Dendritic cell treated with granulocyte-macrophage colony-stimulating factor and Interleukin-4, amounts not matched to agents 40 ng/mL and 50 ng/mL, for 4 days (primary cell): Measurements from ENCODE around the gene PIK3CA.
"Not testable (repeated sequence)": the region's sequence is repeated elsewhere in the genome, so short reads cannot be mapped to it uniquely, and the experiment has no call there.

ENCODE experiments used
- H3K27ac Mint-ChIP-seq: one replicate; pipeline ENCODE4 v1.8.0; 2022; ENCODE audit warnings: mild to moderate bottlenecking, mixed read lengths
- H3K27me3 Mint-ChIP-seq: one replicate; pipeline ENCODE4 v1.8.0; 2022; ENCODE audit warnings: mild to moderate bottlenecking, mixed read lengths
- H3K36me3 Mint-ChIP-seq: one replicate; pipeline ENCODE4 v1.8.0; 2022; ENCODE audit warnings: low read depth, mixed read lengths
- H3K4me1 Mint-ChIP-seq: one replicate; pipeline ENCODE4 v1.8.0; 2022; ENCODE audit warnings: low read depth, mixed read lengths
- H3K4me3 Mint-ChIP-seq: one replicate; pipeline ENCODE4 v1.8.0; 2022; ENCODE audit warnings: mild to moderate bottlenecking, moderate library complexity, mixed read lengths
- H3K9me3 Mint-ChIP-seq: one replicate; pipeline ENCODE4 v1.8.0; 2022; ENCODE audit warnings: mixed read lengths
- intact Hi-C: fragments of 100-400 bp; cut with micrococcal nuclease; formaldehyde crosslinking; loops from one replicate; pipeline ENCODE4 v1.15.0; 2022

Gene PIK3CA

DNA sequence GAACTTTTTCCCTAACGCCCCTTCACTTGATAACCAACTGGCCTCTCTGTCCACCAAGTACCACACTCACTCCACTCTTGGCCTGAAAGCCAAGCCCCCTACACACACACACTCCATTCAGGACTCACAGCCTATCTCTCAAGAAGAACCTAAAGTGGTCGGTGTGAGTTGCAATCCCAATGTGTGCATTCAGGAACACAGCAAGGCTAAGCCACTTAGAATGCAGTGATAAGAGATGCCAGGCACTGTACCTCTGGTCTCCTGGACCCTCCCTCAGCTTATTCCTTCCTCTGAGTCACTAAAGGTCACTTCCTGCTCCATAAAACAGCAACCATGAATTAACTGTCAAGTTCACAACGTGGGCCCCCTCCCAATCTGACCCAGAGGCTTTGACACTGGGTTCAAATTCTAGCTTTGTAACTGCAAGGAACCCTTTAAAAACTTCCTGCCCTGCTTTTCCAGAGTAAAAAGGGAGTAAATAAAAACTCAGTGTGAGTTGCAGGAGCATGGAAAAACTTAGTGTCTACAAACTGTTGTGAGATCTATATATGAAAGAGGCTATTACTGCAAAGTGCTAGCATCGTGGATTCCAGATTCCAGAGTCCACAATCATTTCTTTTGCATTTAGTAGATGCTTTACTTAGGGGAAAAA is 120.4 kb downstream of the PIK3CA start:
- Mint-ChIP-seq H3K27ac (no peak overlapping the region), H3K36me3 (no peaks in the 10 kb centered on the region), H3K9me3 (no peaks in the 10 kb centered on the region), H3K27me3 (peaks cover 6% of the 10 kb centered on the region), H3K4me3 (no peak overlapping the region), H3K4me1 (no peaks in the 10 kb centered on the region)
- intact Hi-C loops = no loop called here

DNA sequence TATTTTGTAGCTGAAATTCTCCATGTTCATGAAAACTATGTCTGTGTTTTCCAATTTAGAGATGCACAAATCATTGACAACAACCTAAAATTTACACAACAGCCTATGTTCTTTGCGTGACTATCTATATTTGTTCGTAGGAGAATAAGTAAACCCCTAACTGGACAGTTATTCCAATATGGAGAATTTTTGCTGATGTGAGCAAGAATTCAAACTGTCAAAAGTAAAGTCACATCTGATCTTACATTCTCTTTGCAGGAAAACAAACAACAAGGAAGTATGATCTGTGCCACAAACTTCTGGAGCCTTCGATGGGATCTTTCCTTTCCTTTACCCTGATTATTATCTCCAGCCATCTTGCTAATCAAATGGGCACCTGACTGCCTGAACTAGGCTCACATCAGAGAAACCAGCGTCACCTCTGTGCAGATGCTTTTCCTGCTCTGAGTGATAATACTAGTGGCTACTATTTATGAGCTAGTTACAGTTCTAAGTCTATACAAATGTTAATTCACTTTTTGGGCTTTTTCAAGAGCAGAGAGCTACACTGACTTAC is 121.1 kb downstream of the PIK3CA start:
- no peak overlapping the region for H3K27ac Mint-ChIP-seq
- no peaks in the 10 kb centered on the region for H3K4me1 Mint-ChIP-seq
- intact Hi-C loops = no loop called here

DNA sequence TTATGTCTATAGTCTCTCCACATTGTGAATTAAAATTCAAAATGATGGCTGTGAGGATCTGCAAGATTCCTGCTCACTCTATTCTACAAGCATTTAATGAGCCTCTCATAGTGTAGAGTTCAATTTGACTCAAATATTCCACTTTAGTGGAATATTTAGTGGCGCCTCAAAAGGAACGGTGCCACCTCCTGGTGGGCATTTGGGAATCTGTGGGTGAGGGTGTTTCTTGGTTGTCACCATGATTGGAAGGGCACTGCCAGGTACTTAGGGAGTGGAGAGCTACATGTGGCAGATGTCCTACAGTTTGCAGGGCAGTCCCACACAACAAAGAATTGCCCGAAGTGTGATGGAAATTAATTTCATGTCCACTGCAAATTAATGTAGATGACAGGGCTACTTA is 124.2 kb downstream of the PIK3CA start:
- Mint-ChIP-seq H3K9me3 (no peaks in the 10 kb centered on the region), H3K36me3 (no peaks in the 10 kb centered on the region), H3K27me3 (no peaks in the 10 kb centered on the region), H3K4me1 (no peaks in the 10 kb centered on the region), H3K4me3 (no peak overlapping the region), H3K27ac (no peak overlapping the region)
- intact Hi-C loops = no loop called here

More for the DNA sequence above, 121.1 kb downstream of the PIK3CA start:
- Mint-ChIP-seq H3K9me3 (no peaks in the 10 kb centered on the region), H3K36me3 (no peaks in the 10 kb centered on the region), H3K4me3 (no peak overlapping the region), H3K27me3 (peaks cover 6% of the 10 kb centered on the region)

DNA sequence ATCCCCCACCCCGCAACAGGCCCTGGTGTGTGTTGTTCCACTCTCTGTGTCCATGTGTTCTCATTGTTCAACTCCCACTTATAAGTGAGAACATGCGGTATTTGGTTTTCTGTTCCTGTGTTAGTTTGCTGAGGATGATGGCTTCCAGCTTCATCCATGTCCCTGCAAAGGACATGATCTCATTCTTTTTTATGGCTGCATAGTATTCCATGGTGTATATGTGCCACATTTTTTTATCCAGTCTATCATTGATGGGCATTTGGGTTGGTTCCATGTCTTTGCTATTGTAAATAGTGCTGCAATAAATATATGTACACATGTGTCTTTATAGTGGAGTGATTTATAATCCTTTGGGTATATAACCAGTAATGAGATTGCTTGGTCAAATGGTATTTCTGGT is 126.3 kb downstream of the PIK3CA start:
- H3K27ac Mint-ChIP-seq, H3K4me3 Mint-ChIP-seq, H3K36me3 Mint-ChIP-seq, intact Hi-C loops, H3K27me3 Mint-ChIP-seq, H3K9me3 Mint-ChIP-seq, H3K4me1 Mint-ChIP-seq: not testable (repeated sequence)

DNA sequence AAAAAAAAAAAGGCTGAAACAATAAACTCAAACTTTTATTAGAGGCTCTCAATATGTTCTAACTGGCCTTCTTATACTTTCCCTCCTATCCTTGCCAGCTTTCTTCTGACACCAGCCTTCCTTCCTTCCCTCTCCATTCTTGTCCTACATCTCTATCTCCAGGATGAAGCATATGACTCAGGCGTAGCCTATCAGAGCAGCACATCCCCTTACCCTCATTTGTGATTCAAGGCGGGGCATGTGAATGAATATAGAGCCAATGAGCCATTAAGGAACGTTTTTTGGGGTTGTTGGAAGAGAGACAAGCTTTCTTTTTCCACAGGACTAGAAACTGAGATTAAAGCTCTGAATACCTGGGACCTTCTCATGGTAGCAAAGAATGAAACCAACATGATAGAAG is 127.8 kb downstream of the PIK3CA start:
- Mint-ChIP-seq H3K27ac (no peak overlapping the region), H3K4me3 (no peak overlapping the region), H3K36me3 (no peaks in the 10 kb centered on the region), H3K27me3 (no peaks in the 10 kb centered on the region), H3K4me1 (no peaks in the 10 kb centered on the region), H3K9me3 (no peaks in the 10 kb centered on the region)
- intact Hi-C loops = no loop called here

DNA sequence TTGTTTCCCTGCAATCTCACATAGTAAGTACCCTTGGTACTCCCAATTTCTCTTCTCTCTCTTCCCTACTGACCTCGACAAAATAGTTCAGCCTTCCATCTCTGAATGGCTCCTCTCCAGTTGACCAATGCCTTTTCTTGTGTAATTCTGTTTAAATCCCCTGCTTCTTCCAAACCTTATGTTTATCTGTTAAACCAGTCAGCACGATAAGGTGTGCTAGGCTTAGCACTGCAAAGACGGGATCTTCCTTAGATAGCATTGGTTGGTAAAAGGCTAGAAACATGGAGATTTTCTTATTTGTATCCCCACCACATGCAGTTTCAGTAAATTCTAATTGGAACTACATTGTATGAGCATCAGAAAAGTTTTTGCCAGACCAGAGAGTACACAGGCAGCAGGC is 128.6 kb downstream of the PIK3CA start:
- Mint-ChIP-seq H3K9me3 (no peaks in the 10 kb centered on the region), H3K4me3 (no peak overlapping the region), H3K27ac (no peak overlapping the region), H3K4me1 (no peaks in the 10 kb centered on the region), H3K27me3 (no peaks in the 10 kb centered on the region), H3K36me3 (no peaks in the 10 kb centered on the region)
- intact Hi-C loops = no loop called here

DNA sequence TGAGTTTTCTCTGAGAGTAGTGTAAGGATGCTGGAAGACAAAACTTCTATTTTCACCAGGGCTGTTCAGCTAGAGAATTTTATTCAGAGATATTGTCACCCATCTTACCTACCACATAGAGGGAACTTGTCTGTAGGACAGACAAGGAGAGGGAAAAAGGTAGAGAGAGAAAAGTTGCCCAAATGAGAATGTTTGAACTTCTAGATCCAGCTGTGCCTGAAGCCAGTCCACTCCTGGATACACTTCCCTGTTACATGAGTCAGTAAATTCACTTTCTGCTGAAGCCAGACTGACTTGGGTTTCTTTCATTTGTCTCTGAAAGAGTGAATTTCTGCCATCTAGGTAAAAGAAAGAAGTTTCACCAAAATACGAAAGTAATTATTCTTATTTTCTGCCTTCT is 130.0 kb downstream of the PIK3CA start:
- no peaks in the 10 kb centered on the region for H3K4me1 Mint-ChIP-seq
- intact Hi-C loops = no loop called here
- no peaks in the 10 kb centered on the region for H3K9me3 Mint-ChIP-seq
- no peaks in the 10 kb centered on the region for H3K27me3 Mint-ChIP-seq
- H3K4me3 Mint-ChIP-seq = no peak overlapping the region
- no peak overlapping the region for H3K27ac Mint-ChIP-seq
- no peaks in the 10 kb centered on the region for H3K36me3 Mint-ChIP-seq

DNA sequence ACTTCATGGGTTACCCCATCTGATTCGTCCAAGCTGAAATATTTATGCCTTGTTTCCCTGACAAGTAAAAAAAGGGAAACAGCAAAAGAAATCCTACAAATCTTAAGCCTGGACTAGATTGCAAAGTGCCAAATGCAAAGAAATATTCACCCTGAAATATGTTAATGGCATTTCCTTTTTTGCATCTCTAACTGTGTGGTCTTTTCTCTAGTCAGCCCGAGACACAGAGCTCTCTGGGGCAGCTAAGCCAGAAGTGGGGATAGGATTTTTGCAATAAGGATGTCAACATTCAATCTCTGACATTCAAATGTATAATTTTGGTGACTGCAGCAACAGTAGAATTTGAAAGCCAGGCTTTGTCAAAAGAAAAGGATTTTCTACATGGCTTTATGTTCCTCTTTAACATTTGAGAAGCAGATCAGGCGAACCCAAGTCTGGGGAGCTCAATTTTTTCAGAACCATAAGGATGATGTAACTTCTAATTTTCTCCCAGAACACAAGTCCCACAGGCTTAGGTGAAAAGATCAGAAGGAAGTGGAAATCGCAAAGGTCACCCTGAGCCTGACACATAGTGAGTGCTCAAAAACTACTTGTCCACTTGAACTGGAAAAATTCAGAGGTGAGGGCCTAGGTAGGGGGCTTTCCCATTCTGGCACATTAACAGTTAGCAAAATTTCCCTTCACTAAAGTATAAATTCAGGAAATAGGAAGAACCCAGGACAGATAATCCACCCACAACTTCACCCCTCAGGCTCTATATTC is 131.0 kb downstream of the PIK3CA start:
- H3K4me1 Mint-ChIP-seq = no peaks in the 10 kb centered on the region
- H3K9me3 Mint-ChIP-seq = no peaks in the 10 kb centered on the region
- intact Hi-C loops = no loop called here
- H3K4me3 Mint-ChIP-seq = no peak overlapping the region
- no peak overlapping the region for H3K27ac Mint-ChIP-seq
- H3K27me3 Mint-ChIP-seq = no peaks in the 10 kb centered on the region
- no peaks in the 10 kb centered on the region for H3K36me3 Mint-ChIP-seq

DNA sequence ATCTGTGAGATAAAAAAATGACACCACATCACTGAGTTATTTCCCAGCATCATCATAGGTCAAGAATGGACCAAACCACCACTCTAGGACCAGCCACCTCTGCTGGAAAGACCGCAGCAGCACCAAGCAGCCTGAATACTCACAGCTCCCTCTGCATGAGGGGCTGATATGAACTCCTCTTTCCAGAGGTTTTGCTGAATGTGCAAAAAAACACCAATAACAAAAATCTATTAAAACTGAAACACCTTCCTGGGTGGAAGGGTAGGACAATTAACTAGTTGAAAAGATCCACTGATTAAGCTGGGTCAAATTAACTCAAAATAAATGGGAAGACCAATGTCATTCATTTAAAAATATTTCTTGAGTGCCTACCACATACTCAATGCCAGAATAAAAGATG is 131.7 kb downstream of the PIK3CA start:
- Mint-ChIP-seq H3K4me3 (no peak overlapping the region), H3K27me3 (no peaks in the 10 kb centered on the region), H3K9me3 (no peaks in the 10 kb centered on the region), H3K27ac (no peak overlapping the region), H3K4me1 (no peaks in the 10 kb centered on the region), H3K36me3 (no peaks in the 10 kb centered on the region)
- intact Hi-C loops = no loop called here

DNA sequence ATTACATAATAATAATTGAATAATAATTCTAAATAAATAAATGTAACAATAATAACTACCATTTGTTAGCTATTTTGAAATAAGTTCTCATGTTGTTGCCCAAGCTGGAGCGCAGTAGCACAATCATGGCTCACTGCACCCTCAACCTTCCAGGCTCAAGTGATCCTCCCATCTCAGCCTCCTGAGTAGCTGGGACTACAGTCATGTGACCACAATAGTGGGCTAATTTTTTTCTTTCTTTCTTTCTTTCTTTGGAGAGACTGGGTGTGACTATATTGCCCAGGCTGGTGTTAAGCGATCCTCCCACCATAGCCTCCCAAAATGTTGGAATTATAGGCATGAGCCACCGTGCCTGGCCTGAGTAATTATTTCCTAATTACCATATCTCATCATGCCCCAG is 133.7 kb downstream of the PIK3CA start:
- no peak overlapping the region for H3K4me3 Mint-ChIP-seq
- H3K27me3 Mint-ChIP-seq = no peaks in the 10 kb centered on the region
- intact Hi-C loops = no loop called here
- H3K4me1 Mint-ChIP-seq = no peaks in the 10 kb centered on the region
- H3K27ac Mint-ChIP-seq = no peak overlapping the region
- no peaks in the 10 kb centered on the region for H3K36me3 Mint-ChIP-seq
- no peaks in the 10 kb centered on the region for H3K9me3 Mint-ChIP-seq

DNA sequence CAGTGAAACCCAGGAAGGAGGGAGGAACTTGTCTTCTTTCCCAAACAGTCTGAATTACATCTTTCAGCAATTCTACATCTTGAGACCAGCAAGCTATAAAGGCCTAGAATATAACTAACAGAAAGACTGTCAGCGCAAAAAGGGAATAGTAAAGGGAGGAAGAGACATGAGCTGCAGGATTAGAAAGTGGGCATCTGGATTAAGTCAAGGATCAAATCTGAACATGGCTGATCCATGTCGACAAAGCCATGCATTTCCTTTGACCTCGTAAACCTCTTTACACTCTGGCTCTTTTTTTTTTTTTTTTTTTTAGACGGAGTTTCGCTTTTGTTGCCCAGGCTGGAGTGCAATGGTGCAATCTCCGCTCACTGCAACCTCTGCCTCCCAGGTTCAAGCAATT is 138.2 kb downstream of the PIK3CA start:
- H3K27me3 Mint-ChIP-seq = no peaks in the 10 kb centered on the region
- H3K9me3 Mint-ChIP-seq = no peaks in the 10 kb centered on the region
- H3K4me3 Mint-ChIP-seq = no peak overlapping the region
- H3K4me1 Mint-ChIP-seq = no peaks in the 10 kb centered on the region
- H3K27ac Mint-ChIP-seq = no peak overlapping the region
- no peaks in the 10 kb centered on the region for H3K36me3 Mint-ChIP-seq
- intact Hi-C loops = no loop called here

DNA sequence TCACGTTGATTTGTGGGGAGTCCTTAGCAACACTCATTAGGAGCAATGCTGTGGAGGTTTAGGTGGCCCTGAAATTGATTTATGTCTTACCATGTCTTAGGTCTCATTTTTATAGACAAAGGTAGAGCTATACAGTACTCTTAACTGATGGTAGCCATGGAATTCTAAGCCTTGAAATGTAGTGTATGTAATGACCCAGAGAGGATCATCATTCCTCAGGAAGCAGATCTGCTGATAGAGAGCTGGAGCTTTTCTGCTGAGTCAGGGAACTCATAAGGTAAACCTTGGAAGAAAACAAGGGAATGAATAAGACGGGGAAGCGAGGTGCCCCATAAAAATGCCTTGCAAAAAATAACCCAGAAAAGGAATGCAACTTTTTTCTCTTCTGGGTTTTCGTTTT is 140.7 kb downstream of the PIK3CA start:
- intact Hi-C loops = no loop called here
- Mint-ChIP-seq H3K27ac (no peak overlapping the region), H3K27me3 (no peaks in the 10 kb centered on the region), H3K4me1 (no peaks in the 10 kb centered on the region), H3K9me3 (no peaks in the 10 kb centered on the region), H3K4me3 (no peak overlapping the region), H3K36me3 (no peaks in the 10 kb centered on the region)

DNA sequence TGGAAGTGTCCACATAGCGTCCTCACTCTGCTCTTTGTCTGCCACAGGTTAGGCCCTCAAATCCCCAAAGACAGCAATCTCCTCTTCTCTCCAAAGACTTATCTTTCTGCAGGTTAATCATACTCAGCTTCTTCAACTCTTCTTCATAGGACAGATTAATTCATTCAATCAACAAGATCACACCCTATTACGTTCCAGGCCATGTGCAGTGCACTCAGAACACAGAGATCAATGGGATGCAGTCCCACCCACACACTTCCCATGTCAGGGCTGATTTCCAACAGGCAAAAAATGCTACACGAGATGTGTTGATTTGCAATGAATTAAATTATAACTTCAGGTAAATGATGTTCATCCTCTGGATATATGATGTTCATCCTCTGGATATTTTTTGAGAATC is 141.1 kb downstream of the PIK3CA start:
- Mint-ChIP-seq H3K27me3 (no peaks in the 10 kb centered on the region), H3K27ac (no peak overlapping the region), H3K4me1 (no peaks in the 10 kb centered on the region), H3K4me3 (no peak overlapping the region), H3K36me3 (no peaks in the 10 kb centered on the region), H3K9me3 (no peaks in the 10 kb centered on the region)
- intact Hi-C loops = no loop called here
